CD14-positive monocyte (primary cell): ENCODE measurements around the gene KLRD1. TPM values are rescaled to one million over a fixed set of nuclear protein-coding genes. Genes with fewer than 3 reads are reported as not detected.
"Not testable (repeated sequence)": the region's sequence is repeated elsewhere in the genome, so short reads cannot be mapped to it uniquely, and the experiment has no call there.

Experiments used
- DNase-seq, 3 donors: peaks; one replicate each; pipeline ENCODE4 v3.0.0-alpha.2; 2011 to 2022
- H2AFZ ChIP-seq: 2 replicates; pipeline ENCODE4 v1.6.0; 2012; ENCODE audit warnings: mild to moderate bottlenecking, low read depth, low read length, inconsistent platforms; ENCODE audit not compliant: insufficient read depth, poor library complexity, severe bottlenecking
- H3K27ac ChIP-seq, 2 donors: 1 replicate in 1 of 2; 2 replicates in 1 of 2; pipeline ENCODE4 v1.5.1; 2012 to 2013; ENCODE audit warnings: low read length in 2 of 2, control low read depth in 1 of 2, inconsistent platforms in 1 of 2, low read depth in 1 of 2, mild to moderate bottlenecking in 1 of 2
- H3K27me3 ChIP-seq, 2 donors: one replicate each; pipeline versions ENCODE4 v1.6.0 to v1.6.1; 2011 to 2013; ENCODE audit warnings: low read length in 2 of 2; ENCODE audit not compliant: control insufficient read depth in 2 of 2, insufficient read depth in 2 of 2
- H3K36me3 ChIP-seq, 2 donors: replicated peaks in 1 of 2; 1 replicate in 1 of 2; 2 replicates in 1 of 2; pipeline versions ENCODE4 v1.5.1 to v1.6.1; 2012 to 2013; ENCODE audit warnings: low read length in 2 of 2, control low read depth in 1 of 2, inconsistent platforms in 1 of 2, mild to moderate bottlenecking in 1 of 2; ENCODE audit not compliant: insufficient read depth in 2 of 2, control insufficient read depth in 1 of 2
- H3K4me1 ChIP-seq, 2 donors: 1 replicate in 1 of 2; 2 replicates in 1 of 2; pipeline versions ENCODE4 v1.5.1 to v1.6.1; 2012 to 2013; ENCODE audit warnings: low read length in 2 of 2, control low read depth in 1 of 2, inconsistent platforms in 1 of 2, mild to moderate bottlenecking in 1 of 2, moderate library complexity in 1 of 2; ENCODE audit not compliant: insufficient read depth in 2 of 2, control insufficient read depth in 1 of 2
- H3K4me2 ChIP-seq: replicated peaks from 2 replicates; pipeline ENCODE3; 2012; ENCODE audit warnings: low read length, moderate library complexity, mild to moderate bottlenecking; ENCODE audit not compliant: poor library complexity, severe bottlenecking; ENCODE audit errors: extremely low read depth
- H3K4me3 ChIP-seq, 3 experiments: fragments of 200-600 bp in 1 of 3; sonication (generic) in 1 of 3; replicated peaks in 1 of 3; 1 replicate in 2 of 3; 2 replicates in 1 of 3; pipeline ENCODE4 v1.5.1; 2011 to 2013; ENCODE audit warnings: low read length in 3 of 3, mild to moderate bottlenecking in 3 of 3, control low read depth in 2 of 3, low read depth in 2 of 3, inconsistent platforms in 1 of 3, moderate library complexity in 1 of 3
- H3K79me2 ChIP-seq: 2 replicates; pipeline ENCODE4 v1.6.0; 2012; ENCODE audit warnings: mild to moderate bottlenecking, control low read depth, inconsistent platforms, low read length, moderate library complexity; ENCODE audit not compliant: insufficient read depth
- H3K9ac ChIP-seq: 2 replicates; pipeline ENCODE4 v1.6.0; 2017; ENCODE audit warnings: low read length, mild to moderate bottlenecking; ENCODE audit not compliant: insufficient read depth, poor library complexity, severe bottlenecking
- H3K9me3 ChIP-seq, 2 donors: replicated peaks in 1 of 2; 1 replicate in 1 of 2; 2 replicates in 1 of 2; pipeline versions ENCODE4 v1.5.1 to v1.6.1; 2012 to 2013; ENCODE audit warnings: low read length in 2 of 2, control low read depth in 1 of 2; ENCODE audit not compliant: control insufficient read depth in 1 of 2, insufficient read depth in 1 of 2
- H4K20me1 ChIP-seq: 2 replicates; pipeline ENCODE4 v1.6.0; 2012; ENCODE audit warnings: mild to moderate bottlenecking, low read length, control low read depth, moderate library complexity; ENCODE audit not compliant: insufficient read depth
- H3K27ac Mint-ChIP-seq, 7 donors: one replicate each; pipeline ENCODE4 v1.8.0; 2020; ENCODE audit warnings: mild to moderate bottlenecking in 7 of 7, mixed read lengths in 7 of 7, moderate library complexity in 6 of 7, inconsistent platforms in 2 of 7
- H3K27me3 Mint-ChIP-seq, 3 donors: one replicate each; pipeline ENCODE4 v1.8.0; 2021 to 2022; ENCODE audit warnings: low read depth in 3 of 3, mild to moderate bottlenecking in 3 of 3, mixed read lengths in 3 of 3, moderate library complexity in 3 of 3, inconsistent platforms in 1 of 3
- H3K36me3 Mint-ChIP-seq, 2 donors: one replicate each; pipeline ENCODE4 v1.8.0; 2020; ENCODE audit warnings: mixed read lengths in 2 of 2, inconsistent platforms in 1 of 2, mild to moderate bottlenecking in 1 of 2
- H3K4me1 Mint-ChIP-seq: one replicate; pipeline ENCODE4 v1.8.0; 2020; ENCODE audit warnings: mild to moderate bottlenecking, mixed read lengths
- H3K4me3 Mint-ChIP-seq, 2 donors: one replicate each; pipeline ENCODE4 v1.8.0; 2020; ENCODE audit warnings: mild to moderate bottlenecking in 2 of 2, mixed read lengths in 2 of 2, moderate library complexity in 1 of 2
- H3K9me3 Mint-ChIP-seq, 7 donors: one replicate each; pipeline ENCODE4 v1.8.0; 2020 to 2022; ENCODE audit warnings: mixed read lengths in 7 of 7, mild to moderate bottlenecking in 6 of 7, moderate library complexity in 6 of 7, inconsistent platforms in 2 of 7
- WGBS: methylation state at CpG from one replicate; pipeline ENCODE4 v1.1.5; 2013; ENCODE audit warnings: missing lambda C conversion rate; ENCODE audit not compliant: insufficient coverage; 5-methylcytosine and 5-hydroxymethylcytosine counted together
- intact Hi-C, 2 donors: fragments of 100-400 bp; cut with micrococcal nuclease; formaldehyde crosslinking; loops; one replicate each; pipeline versions ENCODE4 v1.15.0 to v1.15.1; 2023
- polyA plus RNA-seq, 3 donors: library from polyadenylated mRNA; depleted of rRNA in 1 of 3; unstranded in 2 of 3; stranded (reverse) in 1 of 3; fragments of 300-500 nt in 2 of 3; fragments of >200 nt in 1 of 3; fragmentation: Illumina TruSeq in 2 of 3; gene quantifications; 1 replicate in 2 of 3; 2 replicates in 1 of 3; pipeline ENCODE4 v1.2.3, GENCODE V29; 2012 to 2021
- TF ChIP-seq, protein P1 (sequence below): fragments of 200-600 bp; IDR thresholded peaks from one replicate; pipeline ENCODE4 v1.8.0; 2022; ENCODE audit warnings: antibody characterized with exemption, mild to moderate bottlenecking

Gene KLRD1
- polyA plus RNA-seq, 3 donors, result 0.08 to 0.79 (median 0.51) TPM

DNA sequence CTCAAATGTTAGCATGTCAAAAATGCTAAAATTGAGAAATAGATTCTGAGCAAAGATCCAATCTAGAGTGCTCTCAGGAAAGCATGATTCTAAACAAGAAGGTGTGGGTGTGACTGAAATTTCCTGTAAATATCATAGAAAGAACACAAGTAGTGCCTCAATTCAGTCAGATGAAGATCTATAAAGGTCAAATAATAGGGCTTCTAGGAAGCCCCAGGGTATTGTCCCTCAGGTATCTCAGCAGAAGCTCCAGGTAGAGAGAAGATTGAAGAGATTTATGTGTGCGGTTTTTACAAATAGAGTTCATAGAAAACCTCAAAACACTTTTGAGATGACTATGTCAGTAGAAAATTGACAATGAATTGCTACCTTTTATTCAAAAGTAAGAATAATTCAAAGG is 13.0 kb downstream of the KLRD1 start:
- no peak for DNase-seq
- H2AFZ ChIP-seq, result no peak overlapping the region
- H3K27ac ChIP-seq, result no peak overlapping the region
- TF ChIP-seq, protein P1, sequence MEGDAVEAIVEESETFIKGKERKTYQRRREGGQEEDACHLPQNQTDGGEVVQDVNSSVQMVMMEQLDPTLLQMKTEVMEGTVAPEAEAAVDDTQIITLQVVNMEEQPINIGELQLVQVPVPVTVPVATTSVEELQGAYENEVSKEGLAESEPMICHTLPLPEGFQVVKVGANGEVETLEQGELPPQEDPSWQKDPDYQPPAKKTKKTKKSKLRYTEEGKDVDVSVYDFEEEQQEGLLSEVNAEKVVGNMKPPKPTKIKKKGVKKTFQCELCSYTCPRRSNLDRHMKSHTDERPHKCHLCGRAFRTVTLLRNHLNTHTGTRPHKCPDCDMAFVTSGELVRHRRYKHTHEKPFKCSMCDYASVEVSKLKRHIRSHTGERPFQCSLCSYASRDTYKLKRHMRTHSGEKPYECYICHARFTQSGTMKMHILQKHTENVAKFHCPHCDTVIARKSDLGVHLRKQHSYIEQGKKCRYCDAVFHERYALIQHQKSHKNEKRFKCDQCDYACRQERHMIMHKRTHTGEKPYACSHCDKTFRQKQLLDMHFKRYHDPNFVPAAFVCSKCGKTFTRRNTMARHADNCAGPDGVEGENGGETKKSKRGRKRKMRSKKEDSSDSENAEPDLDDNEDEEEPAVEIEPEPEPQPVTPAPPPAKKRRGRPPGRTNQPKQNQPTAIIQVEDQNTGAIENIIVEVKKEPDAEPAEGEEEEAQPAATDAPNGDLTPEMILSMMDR, result no peak
- no peak overlapping the region for H3K4me3 ChIP-seq
- intact Hi-C loops, result no loop called here
- H4K20me1 ChIP-seq, result no peaks in the 10 kb centered on the region
- H3K9me3 ChIP-seq, result no peaks in the 10 kb centered on the region
- no peak overlapping the region for H3K4me2 ChIP-seq
- no peaks in the 10 kb centered on the region for H3K4me1 ChIP-seq
- H3K27me3 ChIP-seq, result no peaks in the 10 kb centered on the region
- H3K4me3 Mint-ChIP-seq, result no peak overlapping the region
- no peaks in the 10 kb centered on the region for H3K36me3 ChIP-seq
- no peaks in the 10 kb centered on the region for H3K79me2 ChIP-seq
- no peak overlapping the region for H3K27ac Mint-ChIP-seq
- no peaks in the 10 kb centered on the region for H3K27me3 Mint-ChIP-seq
- WGBS, result no CpG with 5 or more reads among the region's 1 CpG
- H3K9ac ChIP-seq, result no peak overlapping the region
- no peaks in the 10 kb centered on the region for H3K36me3 Mint-ChIP-seq
- H3K4me1 Mint-ChIP-seq, result no peaks in the 10 kb centered on the region
- peaks cover 0 to 6% (median 3%) of the 10 kb centered on the region in 7 donors for H3K9me3 Mint-ChIP-seq

DNA sequence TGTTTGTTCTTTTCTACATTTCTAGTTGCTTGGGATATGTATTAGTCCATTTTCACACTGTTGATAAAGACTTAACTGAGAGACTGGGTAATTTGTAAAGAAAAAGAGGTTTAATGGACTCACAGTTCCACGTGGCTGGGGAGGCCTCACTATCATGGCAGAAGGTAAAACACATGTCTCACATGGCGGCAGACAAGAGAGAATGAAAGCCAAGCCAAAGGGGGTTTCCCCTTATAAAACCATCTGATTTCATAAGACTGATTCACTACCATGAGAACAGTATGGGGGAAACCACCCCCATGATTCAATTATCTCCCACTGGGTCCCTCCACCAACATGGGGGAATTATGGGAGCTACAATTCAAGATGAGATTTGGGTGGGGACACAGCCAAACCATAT is 21.0 kb downstream of the KLRD1 start:
- H3K4me2 ChIP-seq, H3K79me2 ChIP-seq, intact Hi-C loops, H3K36me3 Mint-ChIP-seq, H3K9me3 Mint-ChIP-seq, H3K4me1 Mint-ChIP-seq, H3K9ac ChIP-seq, H4K20me1 ChIP-seq, H3K36me3 ChIP-seq, H3K27ac ChIP-seq, H3K27me3 Mint-ChIP-seq, H3K27me3 ChIP-seq, H2AFZ ChIP-seq, H3K4me1 ChIP-seq, H3K4me3 Mint-ChIP-seq, DNase-seq, H3K9me3 ChIP-seq, H3K4me3 ChIP-seq, H3K27ac Mint-ChIP-seq: not testable (repeated sequence)
- no CpG with 5 or more reads among the region's 2 CpGs for WGBS
